Nephron (organoid): ENCODE results near the gene PLSCR3.

Experiments used
- H3K27ac Mint-ChIP-seq, 3 experiments: 2 replicates each; pipeline ENCODE4 v1.8.0; 2020; ENCODE audit warnings: mixed read lengths in 3 of 3, mild to moderate bottlenecking in 2 of 3, moderate library complexity in 1 of 3
- H3K27me3 Mint-ChIP-seq: 2 replicates; pipeline ENCODE4 v1.8.0; 2021; ENCODE audit warnings: low read depth, mild to moderate bottlenecking, moderate library complexity, mixed read lengths
- H3K36me3 Mint-ChIP-seq: 2 replicates; pipeline ENCODE4 v1.8.0; 2020; ENCODE audit warnings: low read depth, mixed read lengths
- H3K4me1 Mint-ChIP-seq: 2 replicates; pipeline ENCODE4 v1.8.0; 2020; ENCODE audit warnings: mixed read lengths
- H3K4me3 Mint-ChIP-seq, 3 experiments: 2 replicates each; pipeline ENCODE4 v1.8.0; 2020; ENCODE audit warnings: mild to moderate bottlenecking in 3 of 3, mixed read lengths in 3 of 3, moderate library complexity in 2 of 3
- H3K9me3 Mint-ChIP-seq: 2 replicates; pipeline ENCODE4 v1.8.0; 2020; ENCODE audit warnings: mixed read lengths
- CTCF ChIP-seq, 3 experiments: fragments of 200-600 bp; sonication (generic); IDR thresholded peaks; one replicate each; pipeline ENCODE4 v1.5.0; 2021; ENCODE audit warnings: antibody characterized with exemption in 3 of 3; ENCODE audit not compliant: unreplicated experiment in 3 of 3

Gene PLSCR3

GRCh38 chr17:7409716-7410115 is 15.4 kb upstream of the PLSCR3 start:
- peaks cover 28% of the 10 kb centered on the region for H3K36me3 Mint-ChIP-seq
- H3K27me3 Mint-ChIP-seq: peaks cover 6% of the 10 kb centered on the region
- H3K27ac Mint-ChIP-seq: no peak overlapping the region
- H3K4me3 Mint-ChIP-seq: peak overlapping the region; percentile 26 to 78 (median 52)
- H3K4me1 Mint-ChIP-seq: peaks cover 14% of the 10 kb centered on the region
- H3K9me3 Mint-ChIP-seq: no peaks in the 10 kb centered on the region
- TF ChIP-seq CTCF (IDR thresholded peaks at IDR 0.05; ENCODE audit: unreplicated experiment in 3 of 3): no peak

- peak overlapping the region; percentile 26 to 78 (median 52) for H3K4me3 Mint-ChIP-seq
- peaks cover 28% of the 10 kb centered on the region for H3K36me3 Mint-ChIP-seq
Observed at GRCh38 chr17:7408863-7409262, 14.5 kb upstream of the PLSCR3 start.

GRCh38 chr17:7408252-7408727 is 14.0 kb upstream of the PLSCR3 start:
- H3K9me3 Mint-ChIP-seq: no peaks in the 10 kb centered on the region
- H3K27ac Mint-ChIP-seq: no peak overlapping the region
- peaks cover 6% of the 10 kb centered on the region for H3K27me3 Mint-ChIP-seq
- TF ChIP-seq CTCF (IDR thresholded peaks at IDR 0.05; ENCODE audit: unreplicated experiment in 3 of 3): no peak
- peaks cover 14% of the 10 kb centered on the region for H3K4me1 Mint-ChIP-seq
- H3K36me3 Mint-ChIP-seq: peaks cover 28% of the 10 kb centered on the region
- H3K4me3 Mint-ChIP-seq: no peak overlapping the region

More at GRCh38 chr17:7408863-7409262, 14.5 kb upstream of the PLSCR3 start:
- no peaks in the 10 kb centered on the region for H3K9me3 Mint-ChIP-seq
- peaks cover 6% of the 10 kb centered on the region for H3K27me3 Mint-ChIP-seq
- no peak for TF ChIP-seq CTCF (IDR thresholded peaks at IDR 0.05; ENCODE audit: unreplicated experiment in 3 of 3)
- no peak overlapping the region for H3K27ac Mint-ChIP-seq
- H3K4me1 Mint-ChIP-seq: peaks cover 14% of the 10 kb centered on the region

DNA sequence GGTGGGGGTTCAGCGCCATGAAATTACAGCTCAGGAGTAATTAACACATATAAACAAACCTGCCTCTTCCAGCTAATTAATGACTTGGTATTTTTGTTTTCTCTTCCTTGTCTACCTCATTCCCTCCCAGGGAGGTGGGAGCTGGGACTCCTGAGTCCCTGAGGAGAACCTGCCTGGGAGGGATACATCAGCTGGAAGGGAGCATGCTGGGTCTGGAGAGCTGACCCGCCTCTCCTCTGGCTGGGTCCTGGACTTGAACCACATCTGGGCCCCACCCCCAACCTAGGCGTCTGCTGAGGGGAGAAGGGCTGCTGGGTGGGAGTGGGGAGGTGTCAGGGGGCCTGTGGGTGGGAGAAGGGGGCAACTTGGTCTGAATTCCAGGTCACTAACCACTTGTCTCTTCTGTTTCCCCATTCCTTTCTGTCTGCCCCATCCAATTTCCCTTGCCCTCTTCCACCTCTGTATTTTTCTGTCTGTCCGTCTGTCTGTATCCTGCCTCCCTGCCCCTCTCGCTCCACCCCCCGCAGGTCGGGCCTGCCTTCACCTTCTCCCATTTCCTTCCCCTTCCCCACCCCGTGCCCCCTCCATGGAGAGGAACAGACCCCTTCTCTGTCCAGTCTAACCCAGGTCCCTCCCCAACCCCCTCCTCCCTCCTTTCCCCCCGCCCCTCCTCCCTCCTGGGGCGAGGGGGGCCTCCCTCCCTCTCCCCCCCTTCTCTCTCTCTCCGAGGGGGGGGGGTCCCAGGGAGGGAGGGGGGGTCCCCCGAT is 13.3 kb upstream of the PLSCR3 start, which contains the start of gene NLGN2:
Gene NLGN2 (plus strand): TSS at position 361 of the 767 bp plus-strand sequence. CDS start 411 bp downstream, outside the sequence.
- peaks cover 6% of the 10 kb centered on the region for H3K27me3 Mint-ChIP-seq
- no peak for TF ChIP-seq CTCF (IDR thresholded peaks at IDR 0.05; ENCODE audit: unreplicated experiment in 3 of 3)
- H3K4me3 Mint-ChIP-seq: peak within 1 kb of the TSS; percentile 66 to 69 (median 68)
- H3K4me1 Mint-ChIP-seq: peaks cover 19% of the 10 kb centered on the region
- H3K36me3 Mint-ChIP-seq: peaks cover 23% of the 10 kb centered on the region
- H3K9me3 Mint-ChIP-seq: no peaks in the 10 kb centered on the region
- H3K27ac Mint-ChIP-seq: no peak within 1 kb of the TSS

DNA sequence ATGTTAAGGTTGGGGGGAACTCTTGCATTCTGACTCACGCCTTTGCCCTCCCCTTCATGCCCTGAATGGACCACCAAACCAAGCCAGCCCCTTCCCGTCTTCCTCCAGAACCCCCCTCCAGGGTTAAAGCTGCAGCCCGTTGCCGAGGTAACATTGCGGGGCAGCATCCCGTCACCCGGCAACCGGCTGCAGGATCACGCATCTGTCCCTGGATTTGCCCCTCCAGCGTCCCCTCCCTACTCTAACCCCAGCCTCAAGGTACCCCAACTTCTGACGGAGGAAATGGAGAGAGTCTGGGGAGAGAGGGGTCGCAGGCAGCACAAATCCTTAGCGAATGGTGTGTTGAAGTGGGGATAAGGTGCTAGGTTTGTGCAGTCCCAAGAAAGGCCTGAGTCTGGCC is 12.8 kb upstream of the PLSCR3 start:
- no peak for TF ChIP-seq CTCF (IDR thresholded peaks at IDR 0.05; ENCODE audit: unreplicated experiment in 3 of 3)
- H3K27me3 Mint-ChIP-seq: peaks cover 6% of the 10 kb centered on the region
- no peaks in the 10 kb centered on the region for H3K9me3 Mint-ChIP-seq
- H3K4me3 Mint-ChIP-seq: peak overlapping the region; percentile 66 to 69 (median 68)
- peaks cover 21% of the 10 kb centered on the region for H3K36me3 Mint-ChIP-seq
- H3K27ac Mint-ChIP-seq: no peak overlapping the region
- peaks cover 19% of the 10 kb centered on the region for H3K4me1 Mint-ChIP-seq
